ENCODE data around the gene MPPED2. TPM values are rescaled to one million over a fixed set of nuclear protein-coding genes. Genes with fewer than 3 reads are reported as not detected.

Gene MPPED2
- polyA plus RNA-seq, 1 donor = 7.0 TPM

GRCh38 chr11:30377347-30377746 lies 208.8 kb downstream of the MPPED2 start:
- Histone ChIP-seq H3K27me3 (ENCODE audit: control insufficient read depth, insufficient read depth, low read length) (no peaks in the 10 kb centered on the region), H3K9me3 (ENCODE audit: control insufficient read depth, low read depth, low read length) (no peaks in the 10 kb centered on the region), H3K36me3 (ENCODE audit: control insufficient read depth, insufficient read depth, low read length) (no peaks in the 10 kb centered on the region), H3K4me3 (ENCODE audit: low read length) (no peak overlapping the region), H3K4me1 (ENCODE audit: control insufficient read depth, insufficient read depth, low read length) (no peaks in the 10 kb centered on the region), H3K27ac (ENCODE audit: low read length) (no peak overlapping the region)
- 67% methylated on average over 1 of the region's 2 CpGs for WGBS (ENCODE audit: insufficient coverage, low lambda C conversion rate)
- no peak for DNase-seq

- Histone ChIP-seq H3K4me1 (ENCODE audit: control insufficient read depth, insufficient read depth, low read length) (no peaks in the 10 kb centered on the region), H3K4me3 (ENCODE audit: low read length) (no peak overlapping the region)
- WGBS (ENCODE audit: insufficient coverage, low lambda C conversion rate) = 100% methylated on average over 1 of the region's 1 CpG
Observed at GRCh38 chr11:30370164-30370563, 216.0 kb downstream of the MPPED2 start.

GRCh38 chr11:30368394-30368793 lies 217.8 kb downstream of the MPPED2 start:
- H3K4me1 ChIP-seq (ENCODE audit: control insufficient read depth, insufficient read depth, low read length) = no peaks in the 10 kb centered on the region
- no peaks in the 10 kb centered on the region for H3K27me3 ChIP-seq (ENCODE audit: control insufficient read depth, insufficient read depth, low read length)
- H3K4me3 ChIP-seq (ENCODE audit: low read length) = no peak overlapping the region
- H3K9me3 ChIP-seq (ENCODE audit: control insufficient read depth, low read depth, low read length) = no peaks in the 10 kb centered on the region
- H3K27ac ChIP-seq (ENCODE audit: low read length) = no peak overlapping the region
- WGBS (ENCODE audit: insufficient coverage, low lambda C conversion rate) = 100% methylated on average over 1 of the region's 4 CpGs
- no peaks in the 10 kb centered on the region for H3K36me3 ChIP-seq (ENCODE audit: control insufficient read depth, insufficient read depth, low read length)
- DNase-seq = no peak

More at GRCh38 chr11:30370164-30370563, 216.0 kb downstream of the MPPED2 start:
- no peaks in the 10 kb centered on the region for H3K36me3 ChIP-seq (ENCODE audit: control insufficient read depth, insufficient read depth, low read length)
- H3K27ac ChIP-seq (ENCODE audit: low read length) = no peak overlapping the region
- H3K27me3 ChIP-seq (ENCODE audit: control insufficient read depth, insufficient read depth, low read length) = no peaks in the 10 kb centered on the region
- DNase-seq = no peak
- H3K9me3 ChIP-seq (ENCODE audit: control insufficient read depth, low read depth, low read length) = no peaks in the 10 kb centered on the region

- no peaks in the 10 kb centered on the region for H3K4me1 ChIP-seq (ENCODE audit: control insufficient read depth, insufficient read depth, low read length)
- no peaks in the 10 kb centered on the region for H3K9me3 ChIP-seq (ENCODE audit: control insufficient read depth, low read depth, low read length)
- no peaks in the 10 kb centered on the region for H3K27me3 ChIP-seq (ENCODE audit: control insufficient read depth, insufficient read depth, low read length)
- no peak for DNase-seq
- 100% methylated on average over 3 of the region's 3 CpGs for WGBS (ENCODE audit: insufficient coverage, low lambda C conversion rate)
- no peaks in the 10 kb centered on the region for H3K36me3 ChIP-seq (ENCODE audit: control insufficient read depth, insufficient read depth, low read length)
- H3K27ac ChIP-seq (ENCODE audit: low read length) = no peak overlapping the region
- no peak overlapping the region for H3K4me3 ChIP-seq (ENCODE audit: low read length)
Observed at GRCh38 chr11:30365793-30366517, 220.2 kb downstream of the MPPED2 start.

GRCh38 chr11:30364837-30365482 lies 221.2 kb downstream of the MPPED2 start:
- no peak for DNase-seq
- WGBS (ENCODE audit: insufficient coverage, low lambda C conversion rate) = 70% methylated on average over 3 of the region's 9 CpGs

GRCh38 chr11:30364139-30364836 lies 221.9 kb downstream of the MPPED2 start:
- Histone ChIP-seq H3K27ac (ENCODE audit: low read length) (no peak overlapping the region), H3K27me3 (ENCODE audit: control insufficient read depth, insufficient read depth, low read length) (no peaks in the 10 kb centered on the region), H3K4me3 (ENCODE audit: low read length) (no peak overlapping the region), H3K36me3 (ENCODE audit: control insufficient read depth, insufficient read depth, low read length) (no peaks in the 10 kb centered on the region), H3K9me3 (ENCODE audit: control insufficient read depth, low read depth, low read length) (no peaks in the 10 kb centered on the region), H3K4me1 (ENCODE audit: control insufficient read depth, insufficient read depth, low read length) (no peaks in the 10 kb centered on the region)
- no peak for DNase-seq
- no CpG with 5 or more reads among the region's 7 CpGs for WGBS (ENCODE audit: insufficient coverage, low lambda C conversion rate)

More at GRCh38 chr11:30364837-30365482, 221.2 kb downstream of the MPPED2 start:
- Histone ChIP-seq H3K4me3 (ENCODE audit: low read length) (no peak overlapping the region), H3K27me3 (ENCODE audit: control insufficient read depth, insufficient read depth, low read length) (no peaks in the 10 kb centered on the region), H3K9me3 (ENCODE audit: control insufficient read depth, low read depth, low read length) (no peaks in the 10 kb centered on the region), H3K36me3 (ENCODE audit: control insufficient read depth, insufficient read depth, low read length) (no peaks in the 10 kb centered on the region), H3K4me1 (ENCODE audit: control insufficient read depth, insufficient read depth, low read length) (no peaks in the 10 kb centered on the region), H3K27ac (ENCODE audit: low read length) (no peak overlapping the region)

- no peak overlapping the region for H3K4me3 ChIP-seq (ENCODE audit: low read length)
- no peak overlapping the region for H3K27ac ChIP-seq (ENCODE audit: low read length)
- H3K27me3 ChIP-seq (ENCODE audit: control insufficient read depth, insufficient read depth, low read length) = no peaks in the 10 kb centered on the region
- no peaks in the 10 kb centered on the region for H3K4me1 ChIP-seq (ENCODE audit: control insufficient read depth, insufficient read depth, low read length)
- no peaks in the 10 kb centered on the region for H3K36me3 ChIP-seq (ENCODE audit: control insufficient read depth, insufficient read depth, low read length)
- H3K9me3 ChIP-seq (ENCODE audit: control insufficient read depth, low read depth, low read length) = no peaks in the 10 kb centered on the region
- DNase-seq = no peak
Observed at GRCh38 chr11:30360741-30361140, 225.4 kb downstream of the MPPED2 start.
